Melanocyte of skin (primary cell): ENCODE measurements around the gene GGT7. TPM values are rescaled to one million over a fixed set of nuclear protein-coding genes. Genes with fewer than 3 reads are reported as not detected.

Experiments used
- total RNA-seq, 2 donors: library from RNA; depleted of rRNA; stranded (reverse); fragments of >200 nt; gene quantifications; 2 replicates each; pipeline ENCODE4 v1.2.3, GENCODE V29; 2012

The GGT7 gene
- 1 to 10 TPM; 8.0 to 8.9 TPM for total RNA-seq

GRCh38 chr20:34872622-34873224 lies at the start of gene GGT7:
Gene GGT7 (minus strand): TSS chr20:34872856. CDS start chr20:34872815, 41 bp downstream.

GRCh38 chr20:34876406-34877282 lies 4.0 kb upstream of the GGT7 start, which contains the start of gene ACSS2:
Gene ACSS2 (plus strand): TSS chr20:34876612. CDS start chr20:34876646, 34 bp downstream.

GRCh38 chr20:34825530-34826362 lies 46.9 kb downstream of the GGT7 start, which contains the start of gene NCOA6:
Gene NCOA6 (minus strand): TSS chr20:34825651. CDS start chr20:34782355, 43,296 bp downstream.

Other genes starting within 250 kb of the GGT7 start
- 10 to 100 TPM; 13.8 to 15.7 TPM for gene PIGU, start 195.8 kb downstream of the GGT7 start, total RNA-seq
- gene TP53INP2, start 168.5 kb downstream of the GGT7 start, total RNA-seq = 1 to 10 TPM; 3.0 to 8.9 TPM
- 1 to 10 TPM; 8.6 to 10.0 TPM for gene NCOA6, start 47.2 kb downstream of the GGT7 start, total RNA-seq
- 10 to 100 TPM; 36.6 to 48.2 TPM for gene ACSS2, start 3.8 kb upstream of the GGT7 start, total RNA-seq
- gene GSS, start 83.0 kb upstream of the GGT7 start, total RNA-seq = 10 to 100 TPM; 71.9 to 78.6 TPM
- under 1 TPM in 1 of 2 donors, not detected in 1; under 0.01 TPM for gene MYH7B, start 83.0 kb upstream of the GGT7 start, total RNA-seq
- gene TRPC4AP, start 220.0 kb upstream of the GGT7 start, total RNA-seq = 10 to 100 TPM; 66.9 to 75.0 TPM